HUES48 (cell line): ENCODE results near the gene MTPN.

ENCODE experiments used
- H3K27ac ChIP-seq: one replicate; pipeline ENCODE4 v1.7.0; 2013; ENCODE audit warnings: low read depth, low read length, inconsistent platforms
- H3K27me3 ChIP-seq: 2 replicates; pipeline ENCODE4 v1.6.1; 2013; ENCODE audit warnings: mild to moderate bottlenecking, low read length; ENCODE audit not compliant: control insufficient read depth, insufficient read depth
- H3K36me3 ChIP-seq: 2 replicates; pipeline ENCODE4 v1.6.1; 2013; ENCODE audit warnings: low read length; ENCODE audit not compliant: control insufficient read depth, insufficient read depth
- H3K4me1 ChIP-seq: 2 replicates; pipeline ENCODE4 v1.6.1; 2013; ENCODE audit warnings: mild to moderate bottlenecking, low read length; ENCODE audit not compliant: control insufficient read depth, insufficient read depth
- H3K4me3 ChIP-seq: 2 replicates; pipeline ENCODE4 v1.5.1; 2013; ENCODE audit warnings: mild to moderate bottlenecking, low read depth, low read length
- H3K9ac ChIP-seq: 2 replicates; pipeline ENCODE4 v1.6.1; 2013; ENCODE audit warnings: mild to moderate bottlenecking, low read depth, low read length, moderate library complexity
- H3K9me3 ChIP-seq: 2 replicates; pipeline ENCODE4 v1.6.1; 2013; ENCODE audit warnings: low read length; ENCODE audit not compliant: control insufficient read depth, insufficient read depth

MTPN gene

GRCh38 chr7:135977007-135977741 lies at the start of gene MTPN:
MTPN (minus strand) TSS chr7:135977359; CDS start chr7:135977100, 259 bp downstream.
- Histone ChIP-seq H3K36me3 (peaks cover 18% of the 10 kb centered on the region), H3K4me3 (peak within 1 kb of the TSS; percentile 86), H3K9me3 (no peaks in the 10 kb centered on the region), H3K4me1 (peaks cover 8% of the 10 kb centered on the region), H3K27ac (peak within 1 kb of the TSS; percentile 77), H3K27me3 (no peaks in the 10 kb centered on the region), H3K9ac (peak within 1 kb of the TSS; percentile 69)

GRCh38 chr7:136026209-136026608 lies 49.0 kb upstream of the MTPN start:
- Histone ChIP-seq H3K27me3 (no peaks in the 10 kb centered on the region), H3K36me3 (no peaks in the 10 kb centered on the region), H3K9ac (no peak overlapping the region), H3K4me1 (no peaks in the 10 kb centered on the region), H3K9me3 (no peaks in the 10 kb centered on the region), H3K4me3 (no peak overlapping the region), H3K27ac (no peak overlapping the region)

- Histone ChIP-seq H3K4me3 (no peak overlapping the region), H3K9me3 (no peaks in the 10 kb centered on the region), H3K27me3 (no peaks in the 10 kb centered on the region), H3K4me1 (no peaks in the 10 kb centered on the region), H3K9ac (no peak overlapping the region), H3K36me3 (no peaks in the 10 kb centered on the region), H3K27ac (no peak overlapping the region)
Measured at GRCh38 chr7:136023134-136023869, 46.1 kb upstream of the MTPN start.

- no peak overlapping the region for H3K9ac ChIP-seq
- H3K9me3 ChIP-seq: no peaks in the 10 kb centered on the region
- no peak overlapping the region for H3K27ac ChIP-seq
- H3K27me3 ChIP-seq: no peaks in the 10 kb centered on the region
- no peak overlapping the region for H3K4me3 ChIP-seq
- no peaks in the 10 kb centered on the region for H3K36me3 ChIP-seq
- H3K4me1 ChIP-seq: no peaks in the 10 kb centered on the region
Measured at GRCh38 chr7:136020556-136020955, 43.4 kb upstream of the MTPN start.

GRCh38 chr7:136018104-136018503 lies 40.9 kb upstream of the MTPN start:
- Histone ChIP-seq H3K36me3 (no peaks in the 10 kb centered on the region), H3K4me1 (no peaks in the 10 kb centered on the region), H3K27ac (no peak overlapping the region), H3K9ac (no peak overlapping the region), H3K9me3 (no peaks in the 10 kb centered on the region), H3K27me3 (no peaks in the 10 kb centered on the region), H3K4me3 (no peak overlapping the region)

- Histone ChIP-seq H3K27ac (no peak overlapping the region), H3K27me3 (no peaks in the 10 kb centered on the region), H3K9ac (no peak overlapping the region), H3K9me3 (no peaks in the 10 kb centered on the region), H3K36me3 (no peaks in the 10 kb centered on the region), H3K4me1 (no peaks in the 10 kb centered on the region), H3K4me3 (no peak overlapping the region)
Measured at GRCh38 chr7:136016649-136017395, 39.7 kb upstream of the MTPN start.

GRCh38 chr7:136015638-136016037 lies 38.5 kb upstream of the MTPN start:
- H3K9me3 ChIP-seq: no peaks in the 10 kb centered on the region
- no peak overlapping the region for H3K4me3 ChIP-seq
- H3K9ac ChIP-seq: no peak overlapping the region
- H3K27ac ChIP-seq: no peak overlapping the region
- H3K27me3 ChIP-seq: no peaks in the 10 kb centered on the region
- no peaks in the 10 kb centered on the region for H3K4me1 ChIP-seq
- no peaks in the 10 kb centered on the region for H3K36me3 ChIP-seq

- Histone ChIP-seq H3K27me3 (no peaks in the 10 kb centered on the region), H3K36me3 (no peaks in the 10 kb centered on the region), H3K9me3 (no peaks in the 10 kb centered on the region), H3K27ac (no peak overlapping the region), H3K4me3 (no peak overlapping the region), H3K9ac (no peak overlapping the region), H3K4me1 (no peaks in the 10 kb centered on the region)
Measured at GRCh38 chr7:136014659-136015058, 37.5 kb upstream of the MTPN start.

- H3K9ac ChIP-seq: no peak overlapping the region
- no peak overlapping the region for H3K27ac ChIP-seq
- H3K4me3 ChIP-seq: no peak overlapping the region
- H3K36me3 ChIP-seq: no peaks in the 10 kb centered on the region
- no peaks in the 10 kb centered on the region for H3K27me3 ChIP-seq
- no peaks in the 10 kb centered on the region for H3K9me3 ChIP-seq
- H3K4me1 ChIP-seq: no peaks in the 10 kb centered on the region
Measured at GRCh38 chr7:136012238-136012637, 35.1 kb upstream of the MTPN start.

- H3K36me3 ChIP-seq: no peaks in the 10 kb centered on the region
- no peak overlapping the region for H3K4me3 ChIP-seq
- no peak overlapping the region for H3K9ac ChIP-seq
- H3K27ac ChIP-seq: no peak overlapping the region
- H3K4me1 ChIP-seq: no peaks in the 10 kb centered on the region
- no peaks in the 10 kb centered on the region for H3K27me3 ChIP-seq
- H3K9me3 ChIP-seq: no peaks in the 10 kb centered on the region
Measured at GRCh38 chr7:136009488-136010079, 32.4 kb upstream of the MTPN start.
